HFFc6 (cell line): ENCODE data around the gene SOX6. TPM values are rescaled to one million over a fixed set of nuclear protein-coding genes. Genes with fewer than 3 reads are reported as not detected.

Experiments used
- DNase-seq: peaks from one replicate; pipeline ENCODE4 v3.0.0-alpha.2; 2018
- H3K27ac Mint-ChIP-seq: 2 replicates; pipeline ENCODE4 v1.8.0; 2020; ENCODE audit warnings: mild to moderate bottlenecking, mixed read lengths
- H3K27me3 Mint-ChIP-seq: 2 replicates; pipeline ENCODE4 v1.8.0; 2021; ENCODE audit warnings: mild to moderate bottlenecking, moderate library complexity, mixed read lengths; ENCODE audit not compliant: insufficient read depth
- H3K36me3 Mint-ChIP-seq: 2 replicates; pipeline ENCODE4 v1.8.0; 2021; ENCODE audit warnings: low read depth, mixed read lengths
- H3K4me1 Mint-ChIP-seq: 2 replicates; pipeline ENCODE4 v1.8.0; 2020; ENCODE audit warnings: low read depth, mixed read lengths
- H3K4me3 Mint-ChIP-seq: 2 replicates; pipeline ENCODE4 v1.8.0; 2020; ENCODE audit warnings: mild to moderate bottlenecking, moderate library complexity, mixed read lengths
- H3K9me3 Mint-ChIP-seq: 2 replicates; pipeline ENCODE4 v1.8.0; 2020; ENCODE audit warnings: mild to moderate bottlenecking, mixed read lengths
- total RNA-seq, 6 experiments: library from RNA; stranded (reverse); fragmentation: NEBNext Ultra II Directional; extraction: Animal tissue kit (Norgen Biotek cat#: 25700); gene quantifications; 2 replicates in 1 of 6; 3 replicates in 5 of 6; pipeline ENCODE4 v1.2.3, GENCODE V29; 2021
- TF ChIP-seq, protein P1 (sequence below): fragments of 200-600 bp; sonication (generic); IDR thresholded peaks from 2 replicates; pipeline ENCODE4 v1.5.0; 2021; ENCODE audit warnings: antibody characterized with exemption, mild to moderate bottlenecking

Gene SOX6
- total RNA-seq, 6 experiments from 2014 or later = 0.66 to 6.5 (median 1.4) TPM

DNA sequence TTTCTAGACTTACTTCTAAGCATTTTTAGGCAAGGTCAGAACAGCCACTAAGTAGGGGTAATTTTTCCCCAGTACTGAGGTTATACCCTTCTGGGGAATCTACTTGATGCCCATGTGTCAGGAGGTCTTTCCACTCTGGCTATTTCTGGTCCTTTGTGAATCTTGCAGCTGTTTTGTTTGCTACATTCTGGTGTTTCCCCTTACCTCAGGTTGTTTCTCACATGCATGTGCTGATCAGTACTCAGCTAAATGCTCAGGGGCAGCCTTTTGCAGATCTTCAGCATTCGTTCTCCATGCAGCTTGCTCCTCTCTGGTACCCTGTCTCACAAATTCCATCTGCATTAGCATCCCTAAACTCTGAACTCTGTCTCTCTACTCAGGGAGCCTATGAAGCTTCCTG lies 303.6 kb downstream of the SOX6 start:
- peaks cover 5% of the 10 kb centered on the region; the same call in 1 of the 2 replicates for H3K36me3 Mint-ChIP-seq
- no peak overlapping the region for H3K27ac Mint-ChIP-seq
- H3K27me3 Mint-ChIP-seq = no peaks in the 10 kb centered on the region
- TF ChIP-seq, protein P1, sequence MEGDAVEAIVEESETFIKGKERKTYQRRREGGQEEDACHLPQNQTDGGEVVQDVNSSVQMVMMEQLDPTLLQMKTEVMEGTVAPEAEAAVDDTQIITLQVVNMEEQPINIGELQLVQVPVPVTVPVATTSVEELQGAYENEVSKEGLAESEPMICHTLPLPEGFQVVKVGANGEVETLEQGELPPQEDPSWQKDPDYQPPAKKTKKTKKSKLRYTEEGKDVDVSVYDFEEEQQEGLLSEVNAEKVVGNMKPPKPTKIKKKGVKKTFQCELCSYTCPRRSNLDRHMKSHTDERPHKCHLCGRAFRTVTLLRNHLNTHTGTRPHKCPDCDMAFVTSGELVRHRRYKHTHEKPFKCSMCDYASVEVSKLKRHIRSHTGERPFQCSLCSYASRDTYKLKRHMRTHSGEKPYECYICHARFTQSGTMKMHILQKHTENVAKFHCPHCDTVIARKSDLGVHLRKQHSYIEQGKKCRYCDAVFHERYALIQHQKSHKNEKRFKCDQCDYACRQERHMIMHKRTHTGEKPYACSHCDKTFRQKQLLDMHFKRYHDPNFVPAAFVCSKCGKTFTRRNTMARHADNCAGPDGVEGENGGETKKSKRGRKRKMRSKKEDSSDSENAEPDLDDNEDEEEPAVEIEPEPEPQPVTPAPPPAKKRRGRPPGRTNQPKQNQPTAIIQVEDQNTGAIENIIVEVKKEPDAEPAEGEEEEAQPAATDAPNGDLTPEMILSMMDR = no peak
- H3K4me1 Mint-ChIP-seq = no peaks in the 10 kb centered on the region
- H3K4me3 Mint-ChIP-seq = no peak overlapping the region
- no peak for DNase-seq
- peaks cover 8% of the 10 kb centered on the region; the same call in 1 of the 2 replicates for H3K9me3 Mint-ChIP-seq

DNA sequence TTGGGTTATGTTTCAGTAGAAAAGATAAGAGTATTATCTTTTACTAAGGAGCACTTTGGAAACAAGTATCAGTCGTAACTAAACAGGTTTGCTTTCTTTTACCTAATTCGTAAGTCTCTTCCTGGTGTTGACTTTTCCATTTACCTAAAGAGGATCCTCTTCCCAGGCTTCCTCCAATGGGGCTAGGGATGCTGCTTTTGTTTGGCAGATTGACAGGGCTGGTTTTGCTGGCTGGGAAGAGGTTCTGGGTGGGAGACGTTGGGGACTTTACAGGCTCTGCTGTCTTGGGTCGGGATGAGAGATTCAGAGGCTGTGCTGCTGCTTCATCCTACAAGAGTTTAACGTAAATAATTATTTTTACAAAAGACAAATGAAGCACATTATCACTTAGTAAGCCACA lies 306.7 kb downstream of the SOX6 start:
- H3K27ac Mint-ChIP-seq = no peak overlapping the region
- no peaks in the 10 kb centered on the region for H3K4me1 Mint-ChIP-seq
- H3K9me3 Mint-ChIP-seq = peaks cover 8% of the 10 kb centered on the region; the same call in 1 of the 2 replicates
- peaks cover 5% of the 10 kb centered on the region; the same call in 1 of the 2 replicates for H3K36me3 Mint-ChIP-seq
- no peak for DNase-seq
- no peak overlapping the region for H3K4me3 Mint-ChIP-seq
- TF ChIP-seq, protein P1 = no peak
- H3K27me3 Mint-ChIP-seq = no peaks in the 10 kb centered on the region

DNA sequence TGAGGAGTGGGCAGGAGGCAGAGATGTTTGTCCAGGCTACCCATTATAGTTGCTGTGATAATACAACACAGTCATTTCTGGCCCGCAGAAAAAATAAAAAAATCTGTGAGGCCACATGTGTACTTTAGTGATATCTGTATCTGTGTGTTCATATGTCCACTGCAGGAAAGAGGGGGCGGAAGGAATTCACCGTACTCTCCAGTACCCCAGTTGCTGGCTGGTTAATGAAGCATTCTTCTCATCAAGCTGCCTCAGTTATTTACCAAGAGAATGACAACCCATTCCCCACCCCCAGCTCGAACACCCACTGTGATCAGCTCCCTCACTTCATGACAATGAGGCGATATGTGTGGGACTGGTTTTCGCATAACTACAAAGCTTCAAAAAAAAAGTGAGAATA lies 309.3 kb downstream of the SOX6 start:
- no peaks in the 10 kb centered on the region; the same call in 1 of the 2 replicates for H3K4me1 Mint-ChIP-seq
- TF ChIP-seq, protein P1 = no peak
- no peaks in the 10 kb centered on the region for H3K36me3 Mint-ChIP-seq
- no peak overlapping the region for H3K27ac Mint-ChIP-seq
- no peaks in the 10 kb centered on the region for H3K27me3 Mint-ChIP-seq
- DNase-seq = no peak
- H3K4me3 Mint-ChIP-seq = no peak overlapping the region
- peaks cover 4% of the 10 kb centered on the region; the same call in 1 of the 2 replicates for H3K9me3 Mint-ChIP-seq

- DNase-seq = no peak
- TF ChIP-seq, protein P1 = no peak
- Mint-ChIP-seq H3K27me3 (no peaks in the 10 kb centered on the region), H3K4me1 (no peaks in the 10 kb centered on the region; the same call in 1 of the 2 replicates), H3K4me3 (no peak overlapping the region), H3K36me3 (no peaks in the 10 kb centered on the region), H3K9me3 (no peaks in the 10 kb centered on the region; the same call in 1 of the 2 replicates), H3K27ac (no peak overlapping the region)
Observed at GRCh38 chr11:16043617-16044016, 312.7 kb downstream of the SOX6 start.

- H3K36me3 Mint-ChIP-seq = no peaks in the 10 kb centered on the region
- TF ChIP-seq, protein P1 = no peak; the same call in 1 of the 2 replicates
- no peaks in the 10 kb centered on the region; the same call in 1 of the 2 replicates for H3K4me1 Mint-ChIP-seq
- H3K27me3 Mint-ChIP-seq = no peaks in the 10 kb centered on the region
- H3K27ac Mint-ChIP-seq = no peak overlapping the region
- H3K4me3 Mint-ChIP-seq = no peak overlapping the region
- DNase-seq = no peak
- H3K9me3 Mint-ChIP-seq = no peaks in the 10 kb centered on the region; the same call in 1 of the 2 replicates
Observed at GRCh38 chr11:16041207-16041606, 315.1 kb downstream of the SOX6 start.
